HepG2 (cell line): ENCODE data around the gene OTOP2. TPM values are rescaled to one million over a fixed set of nuclear protein-coding genes. Genes with fewer than 3 reads are reported as not detected.
A peak's percentile ranks its signal among the peaks of the same experiment; 100 is the strongest.

Source experiments
- EHMT2 ChIP-seq: fragments of 200-600 bp; sonication (generic); IDR thresholded peaks from 2 replicates; pipeline ENCODE4 v1.7.0; 2017; ENCODE audit warnings: antibody characterized with exemption, low read depth, low read length, borderline replicate concordance
- KDM2A ChIP-seq: sonication (generic); formaldehyde crosslinking; IDR thresholded peaks from 2 replicates; pipeline ENCODE4 v1.4.0; 2020; ENCODE audit warnings: low read depth, missing genetic modification reagents, borderline replicate concordance
- MED13 ChIP-seq: sonication (generic); formaldehyde crosslinking; IDR thresholded peaks from 2 replicates; pipeline ENCODE4 v1.5.0; 2020; ENCODE audit warnings: missing genetic modification reagents
- NFE2 ChIP-seq: sonication (generic); formaldehyde crosslinking; IDR thresholded peaks from 2 replicates; pipeline ENCODE4 v1.4.0; 2020; ENCODE audit warnings: missing genetic modification reagents
- NFIB ChIP-seq: sonication (generic); formaldehyde crosslinking; IDR thresholded peaks from 2 replicates; pipeline ENCODE4 v1.9.0; 2021; ENCODE audit warnings: missing genetic modification reagents, mild to moderate bottlenecking, borderline replicate concordance
- SOX13 ChIP-seq, 3 experiments: fragments of 450-650 bp in 1 of 3; sonication (generic) in 1 of 3; formaldehyde crosslinking in 1 of 3; IDR thresholded peaks in 2 of 3; conservative IDR thresholded peaks in 1 of 3; 2 replicates each; pipeline versions ENCODE4 v1.5.0 to v1.6.1; 2016 to 2020; ENCODE audit warnings: antibody characterized with exemption in 1 of 3, mild to moderate bottlenecking in 1 of 3, missing compliant biosample characterization in 1 of 3, missing genetic modification reagents in 1 of 3, moderate library complexity in 1 of 3
- SUZ12 ChIP-seq: fragments of 150-350 bp; IDR thresholded peaks from 2 replicates; pipeline ENCODE4 v1.6.1; 2014; ENCODE audit warnings: low read depth, low read length
- TBL1XR1 ChIP-seq: fragments of 150-350 bp; IDR thresholded peaks from 2 replicates; pipeline ENCODE4 v1.6.1; 2014; ENCODE audit warnings: borderline replicate concordance, low read length; ENCODE audit not compliant: partially characterized antibody
- TEAD2 ChIP-seq: sonication (generic); formaldehyde crosslinking; IDR thresholded peaks from 2 replicates; pipeline ENCODE4 v1.9.0; 2021; ENCODE audit warnings: missing genetic modification reagents
- ZNF251 ChIP-seq: sonication (generic); formaldehyde crosslinking; IDR thresholded peaks from 2 replicates; pipeline ENCODE4 v1.9.0; 2021; ENCODE audit warnings: mild to moderate bottlenecking, missing genetic modification reagents
- ZNF335 ChIP-seq: sonication (generic); formaldehyde crosslinking; IDR thresholded peaks from 2 replicates; pipeline ENCODE4 v1.4.0; 2020; ENCODE audit warnings: missing genetic modification reagents
- ZNF557 ChIP-seq: sonication (generic); formaldehyde crosslinking; IDR thresholded peaks from 2 replicates; pipeline ENCODE4 v1.4.0; 2020; ENCODE audit warnings: missing genetic modification reagents
- ZNF577 ChIP-seq: sonication (generic); formaldehyde crosslinking; IDR thresholded peaks from 2 replicates; pipeline ENCODE4 v1.4.0; 2020; ENCODE audit warnings: mild to moderate bottlenecking, low read depth, missing genetic modification reagents, borderline replicate concordance
- ZNF605 ChIP-seq: sonication (generic); formaldehyde crosslinking; IDR thresholded peaks from 2 replicates; pipeline ENCODE4 v1.8.0; 2022; ENCODE audit warnings: mild to moderate bottlenecking, missing genetic modification reagents
- ZNF709 ChIP-seq: sonication (generic); formaldehyde crosslinking; IDR thresholded peaks from 2 replicates; pipeline ENCODE4 v1.5.0; 2020; ENCODE audit warnings: mild to moderate bottlenecking, missing genetic modification reagents
- polyA plus RNA-seq, 8 experiments: library from polyadenylated mRNA; depleted of rRNA in 3 of 8; stranded (reverse) in 7 of 8; unstranded in 1 of 8; fragments of >200 nt; fragmentation: Illumina TruSeq in 4 of 8; extraction: Trizol in 4 of 8; gene quantifications; 2 replicates each; pipeline versions ENCODE4 v1.2.1 to v1.2.3, GENCODE V29; 2011 to 2016; ENCODE audit warnings: low read depth in 4 of 8, missing spikeins in 1 of 8, mixed read lengths in 1 of 8; ENCODE audit not compliant: insufficient read depth in 1 of 8
- total RNA-seq, 5 experiments: library from RNA; depleted of rRNA; stranded (reverse); fragments of >200 nt; fragmentation: Illumina TruSeq; extraction: Trizol; gene quantifications; 2 replicates each; pipeline ENCODE4 v1.2.3, GENCODE V29; 2016; ENCODE audit warnings: low read depth in 1 of 5
- TF ChIP-seq, protein P1 (sequence below): IDR thresholded peaks from 2 replicates; pipeline ENCODE4 v1.6.1; 2016; ENCODE audit warnings: mild to moderate bottlenecking, missing biosample characterization, missing genetic modification reagents
- TF ChIP-seq, protein P2 (sequence below): sonication (generic); formaldehyde crosslinking; IDR thresholded peaks from 2 replicates; pipeline ENCODE4 v1.4.0; 2020; ENCODE audit warnings: mild to moderate bottlenecking, missing genetic modification reagents
- TF ChIP-seq, protein P3 (sequence below): sonication (generic); formaldehyde crosslinking; IDR thresholded peaks from 2 replicates; pipeline ENCODE4 v1.8.1; 2022; ENCODE audit warnings: mild to moderate bottlenecking, missing genetic modification reagents

The OTOP2 gene
- total and polyA plus RNA-seq, 2 of the 13 experiments (the other 11 are each of a cell fraction or from before 2014, with no cell fraction given) = not detected

DNA sequence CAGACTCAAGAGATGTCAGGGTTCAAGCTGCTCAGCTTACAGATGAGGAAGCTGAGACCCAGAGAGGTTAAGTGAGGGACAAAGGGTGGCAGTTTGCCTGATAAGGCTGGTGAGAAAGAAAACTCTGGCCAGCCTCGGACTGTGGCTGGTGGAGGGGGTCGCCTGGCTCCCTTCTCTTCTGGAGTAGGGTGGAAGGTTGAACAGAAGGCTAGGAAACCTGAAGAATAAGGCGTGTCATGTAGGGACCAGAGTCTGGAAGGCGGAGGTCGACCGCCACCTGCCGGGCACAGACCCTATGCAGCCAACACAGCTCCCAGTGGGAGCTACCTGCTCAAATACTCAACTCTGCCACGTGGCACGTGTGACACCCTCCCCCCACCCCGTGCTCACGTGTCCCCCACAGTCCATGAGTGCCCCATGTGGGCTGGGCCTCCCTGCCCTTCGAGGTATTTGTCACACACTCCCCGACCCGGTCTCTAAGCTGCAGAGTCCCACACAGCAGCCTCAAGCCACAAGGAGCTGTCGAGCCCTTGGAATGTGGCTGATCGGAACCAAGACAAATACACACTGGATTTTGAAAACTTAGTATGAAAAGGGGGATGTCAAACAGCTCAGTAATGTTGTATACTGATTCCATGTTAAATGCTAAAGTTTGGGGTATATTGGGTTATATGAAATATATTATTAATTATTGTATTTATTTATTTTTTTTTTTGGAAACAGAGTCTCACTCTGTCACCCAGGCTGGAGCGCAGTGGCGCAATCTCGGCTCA, 36.7 kb downstream of the OTOP2 start (continued):
- TF ChIP-seq, protein P1, sequence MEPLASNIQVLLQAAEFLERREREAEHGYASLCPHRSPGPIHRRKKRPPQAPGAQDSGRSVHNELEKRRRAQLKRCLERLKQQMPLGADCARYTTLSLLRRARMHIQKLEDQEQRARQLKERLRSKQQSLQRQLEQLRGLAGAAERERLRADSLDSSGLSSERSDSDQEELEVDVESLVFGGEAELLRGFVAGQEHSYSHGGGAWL (CRISPR knock-in tag) = peak; percentile 92
- TF ChIP-seq TEAD2 (CRISPR knock-in tag) = peak; percentile 85; the same call in 1 of the 2 replicates
- TF ChIP-seq SUZ12 = no peak
- no peak for TF ChIP-seq MED13 (CRISPR knock-in tag)
- no peak for TF ChIP-seq TBL1XR1
- no peak for TF ChIP-seq NFIB
- TF ChIP-seq ZNF605 (CRISPR knock-in tag) = peak; percentile 69
- no peak for TF ChIP-seq ZNF557 (CRISPR knock-in tag)
- TF ChIP-seq ZNF335 (CRISPR knock-in tag) = 0 out of 2 replicates have a peak, but pooled peaks have one; percentile 58
- no peak for TF ChIP-seq NFE2 (CRISPR knock-in tag)
- TF ChIP-seq, protein P2, sequence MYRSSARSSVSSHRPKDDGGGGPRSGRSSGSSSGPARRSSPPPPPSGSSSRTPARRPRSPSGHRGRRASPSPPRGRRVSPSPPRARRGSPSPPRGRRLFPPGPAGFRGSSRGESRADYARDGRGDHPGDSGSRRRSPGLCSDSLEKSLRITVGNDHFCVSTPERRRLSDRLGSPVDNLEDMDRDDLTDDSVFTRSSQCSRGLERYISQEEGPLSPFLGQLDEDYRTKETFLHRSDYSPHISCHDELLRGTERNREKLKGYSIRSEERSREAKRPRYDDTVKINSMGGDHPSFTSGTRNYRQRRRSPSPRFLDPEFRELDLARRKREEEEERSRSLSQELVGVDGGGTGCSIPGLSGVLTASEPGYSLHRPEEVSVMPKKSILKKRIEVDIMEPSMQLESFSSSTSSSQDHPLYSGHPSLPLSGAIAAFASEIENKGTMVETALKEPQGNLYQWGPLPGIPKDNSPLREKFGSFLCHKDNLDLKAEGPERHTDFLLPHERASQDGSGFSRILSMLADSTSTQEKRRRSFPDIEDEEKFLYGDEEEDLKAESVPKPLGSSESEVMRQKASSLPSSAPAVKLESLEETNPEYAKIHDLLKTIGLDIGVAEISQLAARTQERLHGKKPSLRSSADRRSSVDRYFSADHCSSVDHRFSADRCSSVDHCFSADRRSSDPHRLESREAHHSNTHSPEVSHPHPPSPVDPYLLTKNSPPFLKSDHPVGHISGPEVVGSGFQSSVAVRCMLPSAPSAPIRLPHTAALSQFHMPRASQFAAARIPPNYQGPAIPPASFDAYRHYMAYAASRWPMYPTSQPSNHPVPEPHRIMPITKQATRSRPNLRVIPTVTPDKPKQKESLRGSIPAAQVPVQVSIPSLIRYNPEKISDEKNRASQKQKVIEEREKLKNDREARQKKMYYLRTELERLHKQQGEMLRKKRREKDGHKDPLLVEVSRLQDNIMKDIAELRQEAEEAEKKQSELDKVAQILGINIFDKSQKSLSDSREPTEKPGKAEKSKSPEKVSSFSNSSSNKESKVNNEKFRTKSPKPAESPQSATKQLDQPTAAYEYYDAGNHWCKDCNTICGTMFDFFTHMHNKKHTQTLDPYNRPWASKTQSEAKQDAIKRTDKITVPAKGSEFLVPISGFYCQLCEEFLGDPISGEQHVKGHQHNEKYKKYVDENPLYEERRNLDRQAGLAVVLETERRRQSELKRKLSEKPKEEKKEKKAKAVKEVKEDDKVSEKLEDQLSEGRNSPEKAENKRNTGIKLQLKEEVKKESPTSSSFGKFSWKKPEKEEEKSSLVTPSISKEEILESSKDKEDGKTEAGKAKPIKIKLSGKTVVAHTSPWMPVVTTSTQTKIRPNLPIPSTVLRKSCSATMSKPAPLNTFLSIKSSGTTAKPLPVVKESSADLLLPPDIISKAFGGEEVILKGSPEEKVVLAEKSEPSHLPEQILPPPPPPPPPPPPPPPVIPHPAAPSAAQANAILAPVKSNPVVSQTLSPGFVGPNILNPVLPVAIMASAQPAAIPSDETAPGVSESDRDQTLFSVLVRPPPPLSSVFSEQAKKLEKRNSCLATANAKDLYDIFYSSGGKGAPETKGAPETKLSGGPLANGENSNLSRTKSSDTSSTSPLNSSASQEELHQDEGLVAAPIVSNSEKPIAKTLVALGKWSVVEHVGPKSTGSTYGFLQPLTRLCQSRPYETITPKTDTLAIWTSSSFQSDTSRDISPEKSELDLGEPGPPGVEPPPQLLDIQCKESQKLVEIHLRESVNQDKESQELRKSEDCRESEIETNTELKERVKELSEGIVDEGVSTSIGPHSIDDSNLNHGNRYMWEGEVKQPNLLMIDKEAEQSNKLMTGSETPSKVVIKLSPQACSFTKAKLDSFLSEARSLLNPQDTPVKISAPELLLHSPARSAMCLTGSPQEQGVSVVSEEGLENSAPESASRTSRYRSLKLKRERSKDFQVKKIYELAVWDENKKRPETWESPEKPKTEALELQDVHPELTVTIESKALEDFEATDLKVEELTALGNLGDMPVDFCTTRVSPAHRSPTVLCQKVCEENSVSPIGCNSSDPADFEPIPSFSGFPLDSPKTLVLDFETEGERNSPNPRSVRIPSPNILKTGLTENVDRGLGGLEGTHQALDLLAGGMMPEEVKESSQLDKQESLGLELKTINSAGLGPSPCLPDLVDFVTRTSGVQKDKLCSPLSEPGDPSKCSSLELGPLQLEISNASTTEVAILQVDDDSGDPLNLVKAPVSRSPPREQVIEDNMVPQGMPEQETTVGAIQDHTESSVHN (CRISPR knock-in tag) = 0 out of 2 replicates have a peak, but pooled peaks have one; percentile 70
- TF ChIP-seq KDM2A (CRISPR knock-in tag) = peak; percentile 85
- TF ChIP-seq, protein P3, sequence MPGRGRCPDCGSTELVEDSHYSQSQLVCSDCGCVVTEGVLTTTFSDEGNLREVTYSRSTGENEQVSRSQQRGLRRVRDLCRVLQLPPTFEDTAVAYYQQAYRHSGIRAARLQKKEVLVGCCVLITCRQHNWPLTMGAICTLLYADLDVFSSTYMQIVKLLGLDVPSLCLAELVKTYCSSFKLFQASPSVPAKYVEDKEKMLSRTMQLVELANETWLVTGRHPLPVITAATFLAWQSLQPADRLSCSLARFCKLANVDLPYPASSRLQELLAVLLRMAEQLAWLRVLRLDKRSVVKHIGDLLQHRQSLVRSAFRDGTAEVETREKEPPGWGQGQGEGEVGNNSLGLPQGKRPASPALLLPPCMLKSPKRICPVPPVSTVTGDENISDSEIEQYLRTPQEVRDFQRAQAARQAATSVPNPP (CRISPR knock-in tag) = no peak
- TF ChIP-seq ZNF709 (CRISPR knock-in tag) = no peak
- no peak for TF ChIP-seq SOX13 (IDR thresholded peaks at IDR 0.05)
- peak in 1 of 2 experiments; percentile 65; a peak in 1 of 4 replicates for TF ChIP-seq SOX13 (CRISPR knock-in tag; conservative IDR thresholded peaks at IDR 0.05 in 1 of 2, IDR thresholded peaks at IDR 0.05 in 1 of 2)
- TF ChIP-seq ZNF577 (CRISPR knock-in tag) = no peak
- peak; percentile 68; the same call in 1 of the 2 replicates for TF ChIP-seq ZNF251 (CRISPR knock-in tag)
- TF ChIP-seq EHMT2 = no peak
